HG02943 (cell line): ENCODE data around the gene SPEG.

Experiments
- ATAC-seq: cut with Tn5 transposase; IDR thresholded peaks from one replicate; pipeline ENCODE4 v1.9.1; 2021; ENCODE audit warnings: mild to moderate bottlenecking, low read depth, moderate library complexity; ENCODE audit not compliant: unreplicated experiment

SPEG gene

GRCh38 chr2:219508444-219508734 lies 73.7 kb downstream of the SPEG start:
- no peak for ATAC-seq

DNA sequence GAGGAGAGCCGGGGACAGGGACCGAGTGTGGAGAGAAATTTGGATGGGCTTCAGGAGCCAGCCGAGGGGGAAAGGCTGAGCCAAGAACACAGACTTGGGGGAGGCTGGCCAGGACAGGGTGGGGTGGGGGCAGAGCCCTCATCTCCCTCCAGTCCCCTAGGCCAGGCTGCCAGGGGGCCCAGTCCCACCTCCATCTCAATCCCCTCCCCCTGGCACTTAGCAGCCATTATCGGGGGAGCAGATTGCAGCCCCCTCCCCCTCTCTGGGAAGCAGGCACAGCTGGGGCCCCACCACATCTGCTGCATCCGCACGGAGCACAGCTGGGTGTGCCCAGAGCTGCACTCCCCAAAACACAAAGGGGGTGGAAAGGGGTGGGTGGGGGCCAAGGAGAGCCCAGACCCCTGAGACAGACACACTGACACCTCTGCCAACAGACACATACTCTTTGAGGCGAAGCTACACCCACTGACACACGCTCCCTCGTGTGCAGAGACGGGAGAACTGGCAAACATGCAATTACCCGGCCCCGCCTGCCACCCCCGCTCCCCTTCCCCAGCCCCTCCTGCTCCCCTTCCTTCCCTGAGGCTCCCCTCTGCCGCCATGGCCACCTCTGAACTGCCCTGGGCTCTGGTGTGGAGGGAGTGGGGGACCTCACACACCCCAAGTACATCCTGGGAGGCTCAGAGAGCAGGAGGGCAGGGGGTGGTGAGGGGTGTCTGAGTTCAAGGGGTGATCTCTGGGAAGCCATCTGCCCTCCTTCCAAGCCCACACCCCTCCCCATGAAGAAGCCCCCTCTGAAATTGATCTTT lies 74.5 kb downstream of the SPEG start:
- ATAC-seq, result no peak

- no peak for ATAC-seq
These were observed 75.3 kb downstream of the SPEG start for GRCh38 chr2:219509780-219510511.

GRCh38 chr2:219510512-219511135 lies 76.0 kb downstream of the SPEG start:
- ATAC-seq, result no peak

DNA sequence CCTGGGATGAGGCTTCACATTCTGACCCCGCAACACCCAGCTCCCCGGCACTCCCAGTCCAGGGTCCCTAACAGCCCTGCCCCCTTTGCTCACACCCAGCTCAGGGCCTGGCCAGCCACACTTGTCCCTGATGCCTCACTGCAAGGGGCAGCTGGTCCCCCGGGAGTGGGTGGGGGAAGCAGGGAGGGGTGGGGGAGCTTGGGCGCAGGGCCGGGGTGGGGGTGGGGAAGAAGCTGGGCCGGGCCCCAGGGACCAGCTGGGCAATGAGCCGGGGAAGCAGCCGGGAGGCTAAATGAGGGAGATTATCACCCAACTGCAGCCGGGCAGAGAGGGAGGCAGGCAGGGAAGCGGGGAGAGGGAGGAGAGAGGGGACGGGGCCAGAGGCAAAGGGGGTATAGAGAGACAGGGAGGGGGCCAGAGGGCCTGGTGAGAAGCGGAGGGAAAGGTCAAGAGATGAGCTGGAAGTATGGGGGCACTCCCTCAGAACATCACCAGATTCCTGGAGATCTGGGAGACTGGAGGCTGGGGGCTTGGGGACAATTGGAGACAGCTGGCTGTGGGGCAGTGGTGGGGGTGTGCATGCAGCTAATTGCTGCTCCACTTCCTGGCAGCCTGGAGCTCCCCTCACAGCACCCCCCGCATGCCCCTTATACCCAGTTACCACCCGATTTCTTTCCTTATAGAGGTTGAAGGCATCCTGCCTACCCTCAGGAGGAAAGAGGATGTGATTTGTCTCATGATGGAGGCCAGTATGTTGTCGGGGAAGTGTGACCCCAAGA lies 77.1 kb downstream of the SPEG start:
- no peak for ATAC-seq

DNA sequence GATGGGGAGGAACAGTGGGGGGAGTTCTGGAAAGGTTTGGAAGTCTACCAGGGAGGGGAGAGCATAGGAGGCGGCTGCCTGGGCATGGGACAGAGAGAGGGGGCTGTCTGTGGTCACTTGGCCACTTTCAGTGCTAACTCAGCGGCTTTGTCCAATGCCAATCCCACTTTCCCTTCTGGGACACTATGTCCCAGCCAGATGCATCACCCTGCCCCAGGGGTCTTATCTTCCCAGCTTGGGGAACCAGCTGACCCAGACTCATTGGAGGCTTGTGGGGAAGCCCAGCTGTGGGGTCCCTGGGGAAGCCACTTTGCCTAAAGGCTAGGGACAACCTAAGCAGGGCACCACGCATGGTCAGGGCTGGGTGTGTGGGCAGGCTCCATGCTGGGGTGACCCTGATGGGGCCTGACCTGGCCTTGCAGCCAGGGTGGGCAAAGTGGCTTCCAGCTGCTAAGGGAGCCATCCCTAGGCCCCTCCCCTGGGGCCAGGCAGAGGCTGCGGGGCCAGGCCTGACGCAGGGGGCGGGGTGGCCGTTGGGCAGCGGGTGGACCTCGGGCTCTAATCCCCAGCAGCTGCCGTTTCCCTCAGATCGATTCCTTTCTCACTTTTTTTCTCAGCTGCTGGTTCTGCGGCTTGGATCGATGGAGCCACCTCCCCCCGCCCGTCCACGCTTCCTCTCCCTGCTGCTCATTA lies 78.0 kb downstream of the SPEG start:
- no peak for ATAC-seq

- no peak for ATAC-seq
These were observed 79.1 kb downstream of the SPEG start for GRCh38 chr2:219513787-219514186.

DNA sequence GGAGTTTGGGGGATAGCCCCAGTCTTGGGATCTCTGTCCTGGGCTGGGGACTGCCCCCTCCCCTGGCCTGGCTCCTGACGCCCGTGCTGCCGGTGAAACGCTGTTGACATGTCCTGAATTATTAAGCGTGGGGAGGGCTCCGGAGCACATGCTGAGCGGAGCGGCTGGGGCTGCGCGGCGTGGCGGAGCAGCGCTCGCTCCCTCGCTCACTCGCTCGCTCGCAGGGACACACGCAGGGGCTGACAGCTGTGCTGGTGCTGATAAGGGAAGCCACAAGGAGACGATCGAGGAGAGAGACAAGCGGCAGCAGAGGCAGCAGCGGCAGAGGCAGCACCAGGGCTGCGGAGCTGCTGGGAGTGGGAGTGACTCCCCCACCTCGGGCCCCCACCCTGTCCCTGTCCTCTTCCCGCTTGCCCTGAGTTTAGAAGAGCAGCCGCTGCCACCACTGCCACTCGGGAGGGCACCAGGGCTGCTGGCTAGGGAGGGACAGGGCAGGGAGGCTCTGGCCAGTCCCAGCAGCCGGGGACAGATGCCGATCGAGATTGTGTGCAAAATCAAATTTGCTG lies 79.6 kb downstream of the SPEG start, which contains the start of gene ASIC4:
ASIC4 (plus strand) TSS at position 287 of the 566 bp plus-strand sequence; CDS start at position 530, 243 bp downstream.
- ATAC-seq, result no peak

DNA sequence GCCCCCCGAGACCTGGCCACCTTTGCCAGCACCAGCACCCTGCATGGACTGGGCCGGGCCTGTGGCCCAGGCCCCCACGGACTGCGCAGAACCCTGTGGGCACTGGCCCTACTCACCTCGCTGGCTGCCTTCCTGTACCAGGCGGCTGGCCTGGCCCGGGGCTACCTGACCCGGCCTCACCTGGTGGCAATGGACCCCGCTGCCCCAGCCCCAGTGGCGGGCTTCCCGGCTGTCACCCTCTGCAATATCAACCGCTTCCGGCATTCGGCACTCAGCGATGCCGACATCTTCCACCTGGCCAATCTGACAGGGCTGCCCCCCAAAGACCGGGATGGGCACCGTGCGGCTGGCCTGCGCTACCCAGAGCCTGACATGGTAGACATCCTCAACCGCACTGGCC lies 80.2 kb downstream of the SPEG start:
- no peak for ATAC-seq

- no peak for ATAC-seq
These were observed 81.4 kb downstream of the SPEG start for GRCh38 chr2:219515874-219516629.

- no peak for ATAC-seq
These were observed 82.2 kb downstream of the SPEG start for GRCh38 chr2:219516888-219517287.

- ATAC-seq, result no peak
These were observed 83.5 kb downstream of the SPEG start for GRCh38 chr2:219517954-219518778.

- no peak for ATAC-seq
These were observed 84.9 kb downstream of the SPEG start for GRCh38 chr2:219519526-219519916.

DNA sequence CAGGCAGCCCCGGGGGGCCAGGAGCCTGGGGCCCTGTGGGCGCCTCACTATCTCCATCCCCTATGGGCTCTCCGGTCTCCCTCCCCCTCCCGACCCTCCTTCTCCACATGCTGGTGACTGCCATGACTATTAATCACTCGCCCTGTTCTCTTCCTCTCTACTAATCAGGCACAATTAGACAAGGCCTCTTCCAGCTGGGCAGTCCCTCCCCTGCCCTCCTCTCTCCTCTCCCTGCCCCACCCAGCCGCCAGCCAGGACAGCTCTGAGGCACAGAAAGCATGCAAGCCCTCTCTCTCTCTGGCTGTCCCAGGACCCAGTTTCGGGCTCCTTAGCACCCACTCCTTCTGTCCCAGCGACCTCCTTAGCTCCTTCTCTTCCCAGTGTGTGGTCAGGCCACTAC lies 85.4 kb downstream of the SPEG start:
- no peak for ATAC-seq

GRCh38 chr2:219521066-219521880 lies 86.6 kb downstream of the SPEG start:
- ATAC-seq, result no peak

- ATAC-seq, result no peak
These were observed 87.7 kb downstream of the SPEG start for GRCh38 chr2:219522111-219523030.
